NCI-H2227 treated with DMSO at 0.1 percent for 48 hours (cell line): ENCODE results near the gene NDUFB3.
"Not testable (repeated sequence)": the region's sequence is repeated elsewhere in the genome, so short reads cannot be mapped to it uniquely, and the experiment has no call there.

Experiments used
- DNase-seq: peaks from one replicate; lab custom pipeline; 2025; lab: John Stamatoyannopoulos, UW

The NDUFB3 gene

GRCh38 chr2:201093573-201093972, 21.8 kb downstream of the NDUFB3 start:
- DNase-seq: no peak

DNA sequence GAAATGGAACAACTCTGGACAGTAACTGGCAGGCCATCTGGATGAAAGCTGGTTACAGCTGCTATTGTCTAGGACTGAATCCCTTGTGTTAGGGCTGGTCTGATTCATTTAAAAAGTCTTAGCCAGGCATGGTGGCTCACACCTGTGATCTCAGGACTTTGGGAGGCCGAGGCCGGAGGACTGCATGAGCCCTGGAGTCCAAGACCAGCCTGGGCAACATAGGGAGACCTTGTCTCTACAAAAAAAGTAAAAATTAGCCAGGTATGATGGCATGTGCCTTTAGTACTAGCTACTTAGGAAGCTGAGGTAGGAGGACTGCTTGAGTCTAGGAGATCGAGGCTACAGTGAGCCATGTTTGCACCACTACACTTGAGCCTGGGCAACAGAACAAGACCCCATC, 28.7 kb downstream of the NDUFB3 start:
- no peak for DNase-seq

GRCh38 chr2:201105759-201106158, 34.0 kb downstream of the NDUFB3 start:
- DNase-seq: no peak

DNA sequence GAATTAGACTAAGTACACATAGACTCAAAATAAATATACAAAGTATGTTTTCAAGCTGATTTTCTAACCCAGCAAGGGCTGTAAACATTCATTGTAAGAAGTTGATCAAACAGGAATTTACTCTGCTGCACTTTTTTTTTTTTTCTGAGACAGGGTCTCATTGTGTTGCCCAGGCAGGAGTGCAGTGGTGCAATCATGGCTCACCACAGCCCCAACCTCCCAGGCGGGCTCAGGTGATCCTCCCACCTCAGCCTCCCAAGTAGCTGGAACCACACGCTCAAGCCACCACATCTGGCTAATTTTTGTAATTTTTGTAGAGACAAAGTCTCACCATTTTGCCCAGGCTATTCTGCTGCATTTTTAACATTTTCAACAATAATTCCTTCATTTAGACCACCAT, 35.8 kb downstream of the NDUFB3 start:
- DNase-seq: no peak

DNA sequence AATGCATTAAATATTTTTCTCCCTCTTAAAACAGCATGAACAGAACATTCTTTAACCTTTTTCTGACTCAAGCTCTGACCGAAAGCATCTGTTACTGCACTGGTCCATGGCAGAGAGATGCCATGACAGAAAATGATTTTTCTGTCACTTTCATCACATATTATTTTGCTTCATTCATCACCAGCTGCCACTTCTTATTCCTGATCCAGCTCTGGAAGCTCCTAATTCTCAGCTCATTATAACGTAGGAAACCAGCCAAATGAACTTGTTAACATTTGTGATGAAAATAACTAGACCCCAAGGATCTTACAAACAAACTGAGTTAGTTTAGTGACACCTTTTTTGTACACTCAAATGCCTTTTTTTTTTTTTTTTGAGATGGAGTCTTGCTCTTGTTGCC, 36.5 kb downstream of the NDUFB3 start:
- no peak for DNase-seq

DNA sequence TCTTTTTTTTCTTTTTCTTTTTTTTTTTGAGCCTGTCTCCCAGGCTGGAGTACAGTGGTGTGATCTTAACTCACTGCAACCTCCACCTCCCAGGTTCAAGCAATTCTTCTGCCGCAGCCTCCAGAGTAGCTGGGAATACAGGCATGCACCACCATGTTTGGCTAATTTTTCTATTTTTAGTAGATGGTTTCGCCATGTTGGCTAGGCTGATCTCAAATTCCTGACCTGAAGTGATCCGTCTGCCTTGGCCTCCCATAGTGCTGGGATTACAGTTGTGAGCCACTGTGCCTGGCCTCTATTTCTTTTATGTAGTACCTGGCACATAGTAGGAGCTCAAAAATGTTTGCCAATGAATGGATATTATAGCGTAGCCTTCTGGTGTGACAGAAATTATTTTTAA, 37.4 kb downstream of the NDUFB3 start:
- no peak for DNase-seq

GRCh38 chr2:201110615-201111014, 38.8 kb downstream of the NDUFB3 start:
- no peak for DNase-seq

- DNase-seq: no peak
These were observed 39.3 kb downstream of the NDUFB3 start for GRCh38 chr2:201111096-201111495.

GRCh38 chr2:201114350-201114749, 42.5 kb downstream of the NDUFB3 start:
- no peak for DNase-seq

GRCh38 chr2:201114846-201115245, 43.0 kb downstream of the NDUFB3 start:
- no peak for DNase-seq

DNA sequence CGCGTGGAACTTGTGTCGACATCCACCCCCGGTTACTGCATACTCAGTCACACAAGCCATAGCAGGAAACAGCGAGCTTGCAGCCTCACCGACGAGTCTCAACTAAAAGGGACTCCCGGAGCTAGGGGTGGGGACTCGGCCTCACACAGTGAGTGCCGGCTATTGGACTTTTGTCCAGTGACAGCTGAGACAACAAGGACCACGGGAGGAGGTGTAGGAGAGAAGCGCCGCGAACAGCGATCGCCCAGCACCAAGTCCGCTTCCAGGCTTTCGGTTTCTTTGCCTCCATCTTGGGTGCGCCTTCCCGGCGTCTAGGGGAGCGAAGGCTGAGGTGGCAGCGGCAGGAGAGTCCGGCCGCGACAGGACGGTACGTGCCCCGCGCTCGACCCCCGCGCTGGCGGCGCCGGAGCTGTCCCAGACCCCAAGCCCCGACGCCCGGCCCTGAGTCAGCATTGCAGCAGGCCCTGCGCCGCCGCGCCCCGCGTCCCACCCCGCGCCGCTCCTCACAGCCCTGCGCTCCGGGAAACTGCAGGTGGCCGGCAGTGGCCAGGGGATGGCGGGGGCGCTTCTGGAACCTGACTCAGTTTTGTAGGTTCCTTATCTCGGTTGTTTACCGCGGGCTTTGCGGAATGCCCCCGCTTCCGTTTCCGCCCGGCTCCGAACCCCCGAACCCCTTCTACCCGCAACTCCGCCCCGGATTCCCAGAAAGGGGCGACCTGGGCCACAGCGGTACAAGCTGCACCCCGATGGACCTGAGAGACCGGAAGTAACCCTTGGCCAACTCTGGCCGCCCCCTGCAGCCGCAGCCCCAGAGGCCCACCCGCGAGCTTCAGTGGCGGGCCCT, 44.5 kb downstream of the NDUFB3 start, which contains the start of gene CFLAR:
TSS of gene CFLAR (plus strand) at position 50 of the 844 bp plus-strand sequence. CDS start 13,702 bp downstream, outside the sequence.
- DNase-seq: peak; percentile 77

DNA sequence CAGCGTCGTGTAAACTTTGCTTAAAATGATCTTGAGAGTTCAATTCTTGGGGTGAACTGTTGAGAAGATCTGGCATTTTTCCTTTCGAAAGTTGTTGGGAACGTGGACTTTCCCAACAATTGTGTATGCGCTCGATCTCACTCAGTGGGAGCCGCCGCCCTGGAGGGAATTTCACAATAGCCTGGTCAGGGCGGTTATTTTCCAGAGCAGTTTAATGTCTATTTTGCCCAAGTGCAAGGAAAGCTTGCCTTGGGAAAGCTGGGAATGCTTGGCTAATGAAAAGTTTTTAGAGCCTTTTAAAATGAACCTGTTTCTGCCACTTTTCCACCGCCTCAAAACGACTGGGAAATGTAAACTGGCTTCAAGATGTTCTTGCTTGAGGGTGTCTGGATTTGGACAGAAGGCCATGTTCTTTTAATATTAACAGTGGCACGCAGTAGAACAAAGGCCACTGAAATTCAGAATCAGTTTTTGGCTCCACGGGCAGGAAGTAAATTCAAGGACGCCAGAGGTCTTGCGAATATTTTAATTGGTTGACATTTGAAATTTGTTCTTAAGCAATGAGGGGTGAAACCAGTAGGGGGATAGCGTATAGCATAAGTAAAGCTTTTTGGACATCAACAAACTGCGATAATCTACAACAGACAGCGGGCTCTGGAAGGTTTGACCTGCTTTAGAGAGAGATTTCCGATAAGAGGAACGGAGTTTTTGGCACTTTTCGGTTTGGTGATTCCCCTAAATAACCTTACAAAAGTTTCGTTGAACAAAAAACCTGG, 45.3 kb downstream of the NDUFB3 start:
- peak; percentile 76 for DNase-seq

DNA sequence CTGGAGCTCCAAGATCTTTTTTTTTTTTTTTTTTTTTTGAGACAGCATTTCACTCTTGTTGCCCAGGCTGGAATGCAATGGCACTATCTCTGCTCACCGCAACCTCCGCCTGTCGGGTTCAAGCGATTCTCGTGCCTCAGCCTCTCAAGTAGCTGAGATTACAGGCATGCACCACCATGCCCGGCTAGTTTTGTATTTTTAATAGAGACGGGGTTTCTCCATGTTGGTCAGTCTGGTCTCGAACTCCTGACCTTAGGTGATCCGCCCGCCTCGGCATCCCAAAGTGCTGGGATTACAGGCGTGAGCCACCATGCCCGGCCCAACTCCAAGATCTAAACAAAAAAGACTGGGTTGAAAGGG, 45.9 kb downstream of the NDUFB3 start:
- not testable (repeated sequence) for DNase-seq

- DNase-seq: peak; percentile 64
These were observed 46.5 kb downstream of the NDUFB3 start for GRCh38 chr2:201118121-201118960.

DNA sequence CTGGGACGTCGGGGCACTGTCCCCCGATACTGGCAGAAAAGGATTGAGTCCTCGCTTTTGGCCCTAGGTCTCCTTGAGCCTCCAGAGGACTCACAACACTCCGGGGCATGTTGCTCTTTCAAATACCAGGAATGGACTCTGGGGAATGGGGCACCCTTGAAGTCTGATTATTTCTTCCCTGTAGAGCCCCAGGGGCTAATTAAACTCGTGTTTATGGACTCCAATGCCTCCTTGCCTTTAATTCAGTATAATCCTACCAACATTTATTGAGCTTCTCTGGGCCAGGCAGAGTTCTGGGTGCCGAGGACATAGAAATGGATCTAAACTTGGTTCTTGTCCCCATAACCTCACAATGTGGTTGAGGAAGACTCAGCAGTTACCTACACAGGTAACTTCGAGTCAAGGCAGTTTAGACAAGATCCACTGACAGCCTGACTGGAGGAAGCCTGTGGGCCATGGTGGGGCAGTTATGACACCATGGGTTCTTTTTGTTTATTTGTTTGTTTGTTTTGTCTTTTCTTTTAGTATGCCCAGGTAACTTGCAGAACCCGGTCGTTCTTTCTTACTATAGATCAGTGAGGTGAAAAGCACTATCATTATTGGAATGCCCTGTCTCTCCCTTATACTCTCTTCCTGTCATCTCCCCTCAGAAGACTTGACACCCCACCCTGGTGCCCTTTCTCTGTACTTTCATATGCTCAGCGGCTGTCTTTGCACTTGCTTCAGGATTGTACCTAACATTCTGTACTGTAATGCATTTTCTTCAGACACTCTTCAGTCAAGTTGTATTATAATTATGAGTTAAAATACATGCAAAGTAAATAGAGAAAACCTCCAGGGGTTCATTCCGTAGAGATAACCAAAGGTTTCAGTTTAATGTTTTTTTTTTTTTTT, 47.4 kb downstream of the NDUFB3 start:
- no peak for DNase-seq

- no peak for DNase-seq
These were observed 50.5 kb downstream of the NDUFB3 start for GRCh38 chr2:201122276-201122675.

DNA sequence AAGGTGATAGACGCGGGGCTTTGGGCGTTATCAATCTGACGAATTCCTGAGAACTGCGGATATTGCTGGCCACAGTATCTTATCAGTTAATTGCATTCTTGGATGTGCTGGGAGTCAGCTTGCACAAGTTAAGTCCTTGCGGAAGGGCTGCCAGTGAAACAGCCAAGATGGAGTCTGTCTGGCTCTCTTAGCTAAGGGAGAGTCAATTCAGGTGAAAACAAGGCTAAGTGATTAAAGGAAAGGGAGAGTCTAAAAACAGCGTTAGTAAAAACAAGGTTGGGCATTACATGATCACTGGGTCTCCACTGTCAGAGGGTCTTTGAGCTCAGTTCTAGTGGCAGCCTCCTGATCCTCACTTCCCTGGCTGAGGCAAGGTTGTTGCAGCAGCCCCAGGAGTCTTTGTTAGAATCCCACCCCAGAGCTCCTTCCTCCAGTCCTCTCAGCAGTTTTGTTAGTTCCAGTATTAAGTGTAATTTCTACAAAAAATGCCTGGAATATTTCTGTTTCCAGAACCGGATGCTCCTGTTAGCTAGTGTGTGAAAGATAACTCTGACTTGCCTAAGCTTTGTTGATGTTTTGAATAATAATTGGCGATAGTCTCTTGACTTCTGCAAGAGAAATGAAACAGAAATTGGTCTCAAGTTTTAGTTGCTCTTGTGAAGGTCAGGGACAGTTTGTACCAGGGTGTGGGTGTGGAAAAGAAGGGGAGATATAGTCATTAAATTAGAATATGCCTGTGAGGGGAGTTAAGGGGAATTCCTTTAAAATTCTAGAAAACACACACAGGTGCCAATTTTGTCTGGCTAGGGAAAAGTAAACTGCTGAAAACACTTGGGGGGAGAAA, 54.7 kb downstream of the NDUFB3 start:
- DNase-seq: no peak

- DNase-seq: no peak
These were observed 55.3 kb downstream of the NDUFB3 start for GRCh38 chr2:201127152-201127511.

DNA sequence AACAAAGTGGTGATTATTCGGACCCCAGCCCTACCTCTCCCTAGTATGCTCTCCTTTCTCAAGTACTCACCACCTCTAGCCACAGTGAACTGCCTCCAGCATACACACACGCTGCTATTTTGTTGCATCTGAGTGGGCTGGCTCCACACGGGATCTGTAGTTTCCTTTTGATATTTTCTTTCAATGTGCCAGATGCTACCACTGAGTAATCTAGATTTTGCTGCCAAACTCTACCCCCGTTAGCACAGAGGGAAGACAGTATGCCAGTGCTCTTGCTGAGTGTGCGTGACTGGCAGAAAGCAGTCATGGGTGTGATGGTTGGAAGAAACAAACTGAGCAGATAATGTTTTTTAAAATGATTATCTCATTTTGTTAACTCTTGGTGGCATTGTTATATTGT, 55.8 kb downstream of the NDUFB3 start:
- no peak for DNase-seq

DNA sequence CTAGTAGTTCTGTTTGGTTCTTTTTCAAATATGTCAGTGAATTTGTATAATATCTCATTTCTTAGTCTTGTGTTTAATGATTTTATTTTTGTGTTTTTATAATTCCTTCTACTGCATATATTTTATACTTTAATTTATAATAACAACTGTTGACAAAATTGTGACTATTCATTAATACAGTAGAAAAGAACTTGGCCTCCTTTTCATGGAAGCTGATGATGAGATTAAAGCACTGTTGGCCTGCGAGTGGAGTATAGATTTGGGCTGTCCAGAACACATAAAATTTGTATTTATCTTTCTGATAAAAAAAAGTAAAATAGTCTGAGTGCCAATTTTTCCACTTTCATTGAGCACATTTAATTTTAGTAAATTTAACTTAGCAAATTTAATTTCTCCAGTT, 56.2 kb downstream of the NDUFB3 start:
- DNase-seq: no peak
